HEK293 (cell line): ENCODE results near the gene RPS10.

ENCODE experiments used
- BCL11B ChIP-seq: fragments of 450-650 bp; formaldehyde crosslinking; IDR thresholded peaks from 2 replicates; pipeline ENCODE4 v1.5.1; 2016; ENCODE audit warnings: low read depth, missing biosample characterization, missing genetic modification characterization
- ELK4 ChIP-seq: IDR thresholded peaks from 2 replicates; pipeline ENCODE4 v1.6.1; 2011; ENCODE audit warnings: mild to moderate bottlenecking, low read depth, low read length, borderline replicate concordance
- PRDM2 ChIP-seq: fragments of 450-650 bp; formaldehyde crosslinking; IDR thresholded peaks from 2 replicates; pipeline ENCODE4 v1.5.1; 2016; ENCODE audit warnings: missing biosample characterization, missing genetic modification characterization, borderline replicate concordance
- SP3 ChIP-seq: fragments of 450-650 bp; formaldehyde crosslinking; IDR thresholded peaks from 2 replicates; pipeline ENCODE4 v1.5.1; 2016; ENCODE audit warnings: missing biosample characterization, missing genetic modification characterization
- TSHZ1 ChIP-seq: fragments of 450-650 bp; formaldehyde crosslinking; IDR thresholded peaks from 2 replicates; pipeline ENCODE4 v1.5.1; 2016; ENCODE audit warnings: missing biosample characterization, missing genetic modification characterization, borderline replicate concordance
- ZBTB11 ChIP-seq: fragments of 450-650 bp; formaldehyde crosslinking; conservative IDR thresholded peaks from 2 replicates; pipeline ENCODE4 v1.5.1; 2016; ENCODE audit warnings: low read depth, missing biosample characterization, missing genetic modification characterization
- ZBTB44 ChIP-seq: fragments of 450-650 bp; IDR thresholded peaks from 2 replicates; pipeline ENCODE4 v1.5.1; 2018; ENCODE audit warnings: missing biosample characterization, mild to moderate bottlenecking, missing genetic modification characterization
- ZBTB8A ChIP-seq: fragments of 450-650 bp; formaldehyde crosslinking; IDR thresholded peaks from 2 replicates; pipeline ENCODE4 v1.5.1; 2016; ENCODE audit warnings: missing biosample characterization, missing genetic modification characterization
- ZFHX2 ChIP-seq: fragments of 450-650 bp; formaldehyde crosslinking; conservative IDR thresholded peaks from 2 replicates; pipeline ENCODE4 v1.5.1; 2016; ENCODE audit warnings: missing biosample characterization, missing genetic modification characterization
- ZNF114 ChIP-seq: fragments of 450-650 bp; formaldehyde crosslinking; IDR thresholded peaks from 2 replicates; pipeline ENCODE4 v1.5.0; 2017; ENCODE audit warnings: missing biosample characterization, missing genetic modification characterization
- ZNF394 ChIP-seq: fragments of 450-650 bp; formaldehyde crosslinking; IDR thresholded peaks from 2 replicates; pipeline ENCODE4 v1.5.1; 2016; ENCODE audit warnings: missing biosample characterization, missing genetic modification characterization, mild to moderate bottlenecking, moderate library complexity, borderline replicate concordance
- ZNF426 ChIP-seq: fragments of 450-650 bp; formaldehyde crosslinking; IDR thresholded peaks from 2 replicates; pipeline ENCODE4 v1.5.1; 2017; ENCODE audit warnings: missing biosample characterization, missing genetic modification characterization, mild to moderate bottlenecking, inconsistent platforms, moderate library complexity
- ZNF473 ChIP-seq: fragments of 450-650 bp; formaldehyde crosslinking; IDR thresholded peaks from 2 replicates; pipeline ENCODE4 v1.5.1; 2017; ENCODE audit warnings: missing biosample characterization, missing genetic modification characterization
- ZNF513 ChIP-seq: fragments of 450-650 bp; IDR thresholded peaks from 2 replicates; pipeline ENCODE4 v1.5.1; 2018; ENCODE audit warnings: missing biosample characterization, missing genetic modification characterization
- ZNF585B ChIP-seq: fragments of 450-650 bp; formaldehyde crosslinking; IDR thresholded peaks from 2 replicates; pipeline ENCODE4 v1.5.1; 2016; ENCODE audit warnings: missing biosample characterization, missing genetic modification characterization
- ZNF596 ChIP-seq: fragments of 450-650 bp; IDR thresholded peaks from 2 replicates; pipeline ENCODE4 v1.5.0; 2018; ENCODE audit warnings: missing biosample characterization, mild to moderate bottlenecking, missing genetic modification characterization, moderate library complexity
- ZNF610 ChIP-seq: fragments of 450-650 bp; formaldehyde crosslinking; IDR thresholded peaks from 2 replicates; pipeline ENCODE4 v1.5.1; 2016; ENCODE audit warnings: missing biosample characterization, missing genetic modification characterization, borderline replicate concordance
- ZNF629 ChIP-seq: fragments of 450-650 bp; formaldehyde crosslinking; IDR thresholded peaks from 2 replicates; pipeline ENCODE4 v1.5.1; 2017; ENCODE audit warnings: missing biosample characterization, missing genetic modification characterization
- ZNF677 ChIP-seq: fragments of 450-650 bp; IDR thresholded peaks from 2 replicates; pipeline ENCODE4 v1.5.0; 2018; ENCODE audit warnings: missing biosample characterization, mild to moderate bottlenecking, missing genetic modification characterization, moderate library complexity

The RPS10 gene

GRCh38 chr6:34414999-34415858 lies 10.6 kb downstream of the RPS10 start (continued):
- no peak for TF ChIP-seq ZNF473 (tag by site-specific recombination)
- TF ChIP-seq ZNF394 (tag by site-specific recombination), result no peak
- TF ChIP-seq ZBTB8A (tag by site-specific recombination), result no peak
- TF ChIP-seq ZNF114, result no peak
- TF ChIP-seq ZNF629 (tag by site-specific recombination), result no peak
- no peak for TF ChIP-seq ZFHX2 (tag by site-specific recombination)
- TF ChIP-seq SP3 (tag by site-specific recombination), result no peak
- no peak for TF ChIP-seq ZNF585B (tag by site-specific recombination)
- no peak for TF ChIP-seq ZNF513 (tag by site-specific recombination)
- TF ChIP-seq PRDM2 (tag by site-specific recombination), result no peak
- no peak for TF ChIP-seq ZBTB11
- no peak for TF ChIP-seq ZNF426 (tag by site-specific recombination)
- no peak for TF ChIP-seq BCL11B
- TF ChIP-seq ELK4, result no peak
- no peak for TF ChIP-seq ZNF610 (tag by site-specific recombination)
- no peak for TF ChIP-seq ZNF596 (tag by site-specific recombination)
- TF ChIP-seq ZBTB44, result peak; percentile 4; the same call in 1 of the 2 replicates
- TF ChIP-seq TSHZ1 (tag by site-specific recombination), result no peak
- no peak for TF ChIP-seq ZNF677
